ENCODE results near the gene TNNC1. TPM values are rescaled to one million over a fixed set of nuclear protein-coding genes. Genes with fewer than 3 reads are reported as not detected.
A peak's percentile ranks its signal among the peaks of the same experiment; 100 is the strongest.

The TNNC1 gene
- total and polyA plus RNA-seq, 4 donors = 2.6 to 20.7 (median 3.8) TPM

GRCh38 chr3:52436500-52437149 is 17.2 kb downstream of the TNNC1 start:
- Histone ChIP-seq H3K4me3 (ENCODE audit: low read length in 2 of 2) (no peak overlapping the region), H3K27me3 (ENCODE audit: control insufficient read depth in 1 of 2, insufficient read depth in 2 of 2, low read length in 1 of 2) (no peaks in the 10 kb centered on the region), H3K36me3 (ENCODE audit: control insufficient read depth in 1 of 2, insufficient read depth in 2 of 2, low read length in 1 of 2) (no peaks in the 10 kb centered on the region), H3K4me1 (ENCODE audit: control insufficient read depth in 1 of 2, insufficient read depth in 2 of 2, low read length in 2 of 2) (no peaks in the 10 kb centered on the region), H3K27ac (ENCODE audit: low read depth in 1 of 2, low read length in 2 of 2) (no peak overlapping the region), H3K9me3 (ENCODE audit: control insufficient read depth, low read length) (no peaks in the 10 kb centered on the region)
- DNase-seq (peak in 1 of 2 donors; percentile 43), ATAC-seq (ENCODE audit: low FRiP score) (no peak)
- intact Hi-C loops (cut with DNase I) = no loop called here
- 91 to 93% methylated on average over 13 of the region's 13 CpGs for WGBS, 2 donors

GRCh38 chr3:52435246-52436101 is 18.4 kb downstream of the TNNC1 start:
- Histone ChIP-seq H3K27ac (ENCODE audit: low read depth in 1 of 2, low read length in 2 of 2) (no peak overlapping the region), H3K27me3 (ENCODE audit: control insufficient read depth in 1 of 2, insufficient read depth in 2 of 2, low read length in 1 of 2) (no peaks in the 10 kb centered on the region), H3K4me3 (ENCODE audit: low read length in 2 of 2) (no peak overlapping the region), H3K9me3 (ENCODE audit: control insufficient read depth, low read length) (no peaks in the 10 kb centered on the region), H3K36me3 (ENCODE audit: control insufficient read depth in 1 of 2, insufficient read depth in 2 of 2, low read length in 1 of 2) (no peaks in the 10 kb centered on the region), H3K4me1 (ENCODE audit: control insufficient read depth in 1 of 2, insufficient read depth in 2 of 2, low read length in 2 of 2) (no peaks in the 10 kb centered on the region)
- DNase-seq = peak in 1 of 2 donors; percentile 34
- intact Hi-C loops (cut with DNase I) = no loop called here
- no peak for ATAC-seq (ENCODE audit: low FRiP score)
- WGBS, 2 donors = 92 to 94% methylated on average over 26 to 32 of the region's 32 CpGs

- DNase-seq = peak; percentile 37 to 41
- Histone ChIP-seq H3K27ac (ENCODE audit: low read depth in 1 of 2, low read length in 2 of 2) (no peak overlapping the region), H3K9me3 (ENCODE audit: control insufficient read depth, low read length) (no peaks in the 10 kb centered on the region), H3K4me1 (ENCODE audit: control insufficient read depth in 1 of 2, insufficient read depth in 2 of 2, low read length in 2 of 2) (no peaks in the 10 kb centered on the region), H3K36me3 (ENCODE audit: control insufficient read depth in 1 of 2, insufficient read depth in 2 of 2, low read length in 1 of 2) (no peaks in the 10 kb centered on the region), H3K27me3 (ENCODE audit: control insufficient read depth in 1 of 2, insufficient read depth in 2 of 2, low read length in 1 of 2) (no peaks in the 10 kb centered on the region), H3K4me3 (ENCODE audit: low read length in 2 of 2) (no peak overlapping the region)
- intact Hi-C loops (cut with DNase I) = no loop called here
- WGBS, 2 donors = 91 to 95% methylated on average over 9 of the region's 9 CpGs
- ATAC-seq (ENCODE audit: low FRiP score) = no peak
These were observed 19.2 kb downstream of the TNNC1 start for GRCh38 chr3:52434491-52435115.

- no peak overlapping the region for H3K4me3 ChIP-seq (ENCODE audit: low read length in 2 of 2)
- intact Hi-C loops (cut with DNase I) = no loop called here
- H3K27me3 ChIP-seq (ENCODE audit: control insufficient read depth in 1 of 2, insufficient read depth in 2 of 2, low read length in 1 of 2) = no peaks in the 10 kb centered on the region
- DNase-seq (peak in 1 of 2 donors; percentile 24), ATAC-seq (ENCODE audit: low FRiP score) (no peak)
- 92 to 93% methylated on average over 6 of the region's 6 CpGs for WGBS, 2 donors
- no peak overlapping the region for H3K27ac ChIP-seq (ENCODE audit: low read depth in 1 of 2, low read length in 2 of 2)
- no peaks in the 10 kb centered on the region for H3K9me3 ChIP-seq (ENCODE audit: control insufficient read depth, low read length)
- no peaks in the 10 kb centered on the region for H3K4me1 ChIP-seq (ENCODE audit: control insufficient read depth in 1 of 2, insufficient read depth in 2 of 2, low read length in 2 of 2)
- H3K36me3 ChIP-seq (ENCODE audit: control insufficient read depth in 1 of 2, insufficient read depth in 2 of 2, low read length in 1 of 2) = no peaks in the 10 kb centered on the region
These were observed 19.8 kb downstream of the TNNC1 start for GRCh38 chr3:52433996-52434479.

GRCh38 chr3:52433328-52433995 is 20.4 kb downstream of the TNNC1 start:
- Histone ChIP-seq H3K27me3 (ENCODE audit: control insufficient read depth in 1 of 2, insufficient read depth in 2 of 2, low read length in 1 of 2) (no peaks in the 10 kb centered on the region), H3K36me3 (ENCODE audit: control insufficient read depth in 1 of 2, insufficient read depth in 2 of 2, low read length in 1 of 2) (no peaks in the 10 kb centered on the region), H3K27ac (ENCODE audit: low read depth in 1 of 2, low read length in 2 of 2) (no peak overlapping the region), H3K4me3 (ENCODE audit: low read length in 2 of 2) (no peak overlapping the region), H3K4me1 (ENCODE audit: control insufficient read depth in 1 of 2, insufficient read depth in 2 of 2, low read length in 2 of 2) (no peaks in the 10 kb centered on the region), H3K9me3 (ENCODE audit: control insufficient read depth, low read length) (no peaks in the 10 kb centered on the region)
- peak in 1 of 2 donors; percentile 12 for DNase-seq
- intact Hi-C loops (cut with DNase I) = no loop called here
- no peak for ATAC-seq (ENCODE audit: low FRiP score)
- 81 to 85% methylated on average over 10 of the region's 10 CpGs for WGBS, 2 donors

- ATAC-seq (ENCODE audit: low FRiP score) (no peak), DNase-seq (peak in 1 of 2 donors; percentile 27)
- H3K36me3 ChIP-seq (ENCODE audit: control insufficient read depth in 1 of 2, insufficient read depth in 2 of 2, low read length in 1 of 2) = no peaks in the 10 kb centered on the region
- 65 to 69% methylated on average over 4 of the region's 4 CpGs for WGBS, 2 donors
- no peak overlapping the region for H3K27ac ChIP-seq (ENCODE audit: low read depth in 1 of 2, low read length in 2 of 2)
- no peaks in the 10 kb centered on the region for H3K27me3 ChIP-seq (ENCODE audit: control insufficient read depth in 1 of 2, insufficient read depth in 2 of 2, low read length in 1 of 2)
- no peaks in the 10 kb centered on the region for H3K9me3 ChIP-seq (ENCODE audit: control insufficient read depth, low read length)
- intact Hi-C loops (cut with DNase I) = no loop called here
- H3K4me3 ChIP-seq (ENCODE audit: low read length in 2 of 2) = no peak overlapping the region
- H3K4me1 ChIP-seq (ENCODE audit: control insufficient read depth in 1 of 2, insufficient read depth in 2 of 2, low read length in 2 of 2) = no peaks in the 10 kb centered on the region
These were observed 21.1 kb downstream of the TNNC1 start for GRCh38 chr3:52432691-52433141.

- Histone ChIP-seq H3K36me3 (ENCODE audit: control insufficient read depth in 1 of 2, insufficient read depth in 2 of 2, low read length in 1 of 2) (no peaks in the 10 kb centered on the region), H3K4me1 (ENCODE audit: control insufficient read depth in 1 of 2, insufficient read depth in 2 of 2, low read length in 2 of 2) (no peaks in the 10 kb centered on the region), H3K4me3 (ENCODE audit: low read length in 2 of 2) (no peak overlapping the region), H3K27ac (ENCODE audit: low read depth in 1 of 2, low read length in 2 of 2) (no peak overlapping the region), H3K9me3 (ENCODE audit: control insufficient read depth, low read length) (no peaks in the 10 kb centered on the region), H3K27me3 (ENCODE audit: control insufficient read depth in 1 of 2, insufficient read depth in 2 of 2, low read length in 1 of 2) (no peaks in the 10 kb centered on the region)
- WGBS, 2 donors = 89 to 98% methylated on average over 6 of the region's 6 CpGs
- intact Hi-C loops (cut with DNase I) = no loop called here
- DNase-seq (peak in 1 of 2 donors; percentile 16), ATAC-seq (ENCODE audit: low FRiP score) (no peak)
These were observed 21.6 kb downstream of the TNNC1 start for GRCh38 chr3:52432225-52432624.

- H3K36me3 ChIP-seq (ENCODE audit: control insufficient read depth in 1 of 2, insufficient read depth in 2 of 2, low read length in 1 of 2) = no peaks in the 10 kb centered on the region
- H3K27me3 ChIP-seq (ENCODE audit: control insufficient read depth in 1 of 2, insufficient read depth in 2 of 2, low read length in 1 of 2) = no peaks in the 10 kb centered on the region
- intact Hi-C loops (cut with DNase I) = no loop called here
- WGBS, 2 donors = 66 to 69% methylated on average over 10 of the region's 10 CpGs
- H3K4me1 ChIP-seq (ENCODE audit: control insufficient read depth in 1 of 2, insufficient read depth in 2 of 2, low read length in 2 of 2) = no peaks in the 10 kb centered on the region
- no peak for DNase-seq
- no peaks in the 10 kb centered on the region for H3K9me3 ChIP-seq (ENCODE audit: control insufficient read depth, low read length)
- no peak overlapping the region for H3K27ac ChIP-seq (ENCODE audit: low read depth in 1 of 2, low read length in 2 of 2)
- no peak for ATAC-seq (ENCODE audit: low FRiP score)
- H3K4me3 ChIP-seq (ENCODE audit: low read length in 2 of 2) = no peak overlapping the region
These were observed 22.2 kb downstream of the TNNC1 start for GRCh38 chr3:52431459-52432223.

Data from aorta (tissue), 5 donors.